ENCODE measurements around the gene RDX. TPM values are rescaled to one million over a fixed set of nuclear protein-coding genes. Genes with fewer than 3 reads are reported as not detected.
A peak's percentile ranks its signal among the peaks of the same experiment; 100 is the strongest.

RDX gene
- total RNA-seq, 1 experiment from 2014 or later: 131 TPM

GRCh38 chr11:110262072-110262403 is 34.4 kb downstream of the RDX start (continued):
- TF ChIP-seq ATF3 (IDR thresholded peaks at IDR 0.05) (no peak), ZFX (IDR thresholded peaks at IDR 0.05) (no peak), SRF (IDR thresholded peaks at IDR 0.05; ENCODE audit: low read depth) (no peak)

GRCh38 chr11:110261195-110262071 is 35.0 kb downstream of the RDX start:
- Histone ChIP-seq H4K20me1 (ENCODE audit: insufficient read depth) (no peaks in the 10 kb centered on the region), H3K36me3 (ENCODE audit: control insufficient read depth in 1 of 2, insufficient read depth in 2 of 2, low read length in 2 of 2) (peaks cover 9 to 25% of the 10 kb centered on the region in 2 experiments; a peak in 3 of 4 replicates), H3K27me3 (ENCODE audit: insufficient read depth, low read length) (no peaks in the 10 kb centered on the region), H3K79me2 (ENCODE audit: insufficient read depth, low read length) (peaks cover 42% of the 10 kb centered on the region), H3K4me3 (replicated peaks in 1 of 2; ENCODE audit: low read depth in 1 of 2, low read length in 2 of 2) (no peak overlapping the region), H3K9ac (ENCODE audit: low read length) (no peak overlapping the region), H2AFZ (ENCODE audit: low read depth, low read length, poor library complexity, severe bottlenecking) (no peak overlapping the region), H3K9me2 (ENCODE audit: insufficient read depth) (no peaks in the 10 kb centered on the region), H3K4me1 (ENCODE audit: control insufficient read depth in 1 of 2, insufficient read depth in 2 of 2, low read length in 2 of 2) (no peaks in the 10 kb centered on the region), H3K9me3 (ENCODE audit: control insufficient read depth in 1 of 2, insufficient read depth in 1 of 2, low read depth in 1 of 2, low read length in 2 of 2) (no peaks in the 10 kb centered on the region), H3K4me2 (ENCODE audit: low read length) (no peak overlapping the region), H3K27ac (ENCODE audit: low read depth, low read length) (no peak overlapping the region)
- no peak for DNase-seq (ENCODE audit: low read depth, low spot score)
- intact Hi-C loops (cut with micrococcal nuclease): no loop called here
- POLR2A ChIA-PET: no interaction called here
- no peak for ATAC-seq
- RAD21 ChIA-PET (ENCODE audit: low non-redundant PET in 1 of 2, low total read pairs in 2 of 2, uncharacterized antibody in 2 of 2, unreplicated experiment in 2 of 2): no interaction called here
- TSS peak; percentile 7 for BruUV-seq (replicated peaks)
- CTCF ChIA-PET: no interaction called here
- TF ChIP-seq ELF1 (IDR thresholded peaks at IDR 0.05; ENCODE audit: borderline replicate concordance, low read depth) (no peak), ATF3 (IDR thresholded peaks at IDR 0.05) (no peak), EZH2 (IDR thresholded peaks at IDR 0.05) (no peak), CEBPB (IDR thresholded peaks at IDR 0.05; ENCODE audit: low read depth) (no peak), REST (IDR thresholded peaks at IDR 0.05; ENCODE audit: low read depth) (no peak), SP1 (IDR thresholded peaks at IDR 0.05; ENCODE audit: low read depth) (no peak), EZH2phosphoT487 (IDR thresholded peaks at IDR 0.05; ENCODE audit: borderline replicate concordance) (no peak), ZBTB33 (IDR thresholded peaks at IDR 0.05; ENCODE audit: extremely low read depth, insufficient replicate concordance, low read length) (no peak), JUND (IDR thresholded peaks at IDR 0.05) (no peak), SIN3A (IDR thresholded peaks at IDR 0.05; ENCODE audit: low read depth) (no peak), CTCF (IDR thresholded peaks at IDR 0.05 in 2 of 3, conservative IDR thresholded peaks at IDR 0.05 in 1 of 3; ENCODE audit: borderline replicate concordance in 1 of 3, insufficient read depth in 1 of 3, low read depth in 2 of 3, low read length in 2 of 3) (no peak), POLR2A (IDR thresholded peaks at IDR 0.05; ENCODE audit: borderline replicate concordance, extremely low read depth, insufficient read depth, insufficient read length) (no peak), ZNF274 (IDR thresholded peaks at IDR 0.05; ENCODE audit: low read depth, low read length) (no peak), YY1 (IDR thresholded peaks at IDR 0.05; ENCODE audit: extremely low read depth, insufficient replicate concordance, low read depth, low read length) (no peak), CBX3 (IDR thresholded peaks at IDR 0.05; ENCODE audit: low read depth) (no peak)
